ENCODE measurements around the gene CSRP1. TPM values are rescaled to one million over a fixed set of nuclear protein-coding genes. Genes with fewer than 3 reads are reported as not detected.
A peak's percentile ranks its signal among the peaks of the same experiment; 100 is the strongest.
"Not testable (repeated sequence)": the region's sequence is repeated elsewhere in the genome, so short reads cannot be mapped to it uniquely, and the experiment has no call there.

Gene CSRP1
- total and polyA plus RNA-seq, 2 donors: 719 to 4,390 TPM

GRCh38 chr1:201476670-201477344 is 30.1 kb downstream of the CSRP1 start:
- 79% methylated on average over 6 of the region's 6 CpGs for WGBS
- no peak for DNase-seq (ENCODE audit: extremely low spot score)
- Histone ChIP-seq H3K27ac (ENCODE audit: low read depth) (peak overlapping the region; percentile 2), H3K4me1 (ENCODE audit: insufficient read depth) (no peaks in the 10 kb centered on the region), H3K4me3 (ENCODE audit: low read depth, low read length) (no peak overlapping the region), H3K36me3 (ENCODE audit: insufficient read depth) (no peaks in the 10 kb centered on the region)

GRCh38 chr1:201475915-201476669 is 30.8 kb downstream of the CSRP1 start:
- Histone ChIP-seq H3K36me3 (ENCODE audit: insufficient read depth) (no peaks in the 10 kb centered on the region), H3K4me1 (ENCODE audit: insufficient read depth) (no peaks in the 10 kb centered on the region), H3K4me3 (ENCODE audit: low read depth, low read length) (no peak overlapping the region), H3K27ac (ENCODE audit: low read depth) (peak overlapping the region; percentile 46)
- 73% methylated on average over 8 of the region's 8 CpGs for WGBS
- no peak for DNase-seq (ENCODE audit: extremely low spot score)

- Histone ChIP-seq H3K4me1 (ENCODE audit: insufficient read depth) (no peaks in the 10 kb centered on the region), H3K27ac (ENCODE audit: low read depth) (no peak overlapping the region), H3K4me3 (ENCODE audit: low read depth, low read length) (no peak overlapping the region), H3K36me3 (ENCODE audit: insufficient read depth) (no peaks in the 10 kb centered on the region)
- 63% methylated on average over 2 of the region's 2 CpGs for WGBS
- no peak for DNase-seq (ENCODE audit: extremely low spot score)
Measured at GRCh38 chr1:201475130-201475529, 31.8 kb downstream of the CSRP1 start.

GRCh38 chr1:201473296-201473695 is 33.6 kb downstream of the CSRP1 start:
- 93% methylated on average over 2 of the region's 2 CpGs for WGBS
- no peaks in the 10 kb centered on the region for H3K4me1 ChIP-seq (ENCODE audit: insufficient read depth)
- H3K4me3 ChIP-seq (ENCODE audit: low read depth, low read length): no peak overlapping the region
- no peaks in the 10 kb centered on the region for H3K36me3 ChIP-seq (ENCODE audit: insufficient read depth)
- H3K27ac ChIP-seq (ENCODE audit: low read depth): no peak overlapping the region
- DNase-seq (ENCODE audit: extremely low spot score): no peak

- not testable (repeated sequence) for DNase-seq (ENCODE audit: extremely low spot score); H3K36me3 ChIP-seq (ENCODE audit: insufficient read depth)
Measured at GRCh38 chr1:201472321-201472720, 34.6 kb downstream of the CSRP1 start.

GRCh38 chr1:201471772-201472171 is 35.2 kb downstream of the CSRP1 start:
- no peak overlapping the region for H3K4me3 ChIP-seq (ENCODE audit: low read depth, low read length)
- no peaks in the 10 kb centered on the region for H3K4me1 ChIP-seq (ENCODE audit: insufficient read depth)
- 78% methylated on average over 3 of the region's 3 CpGs for WGBS
- H3K36me3 ChIP-seq (ENCODE audit: insufficient read depth): no peaks in the 10 kb centered on the region
- no peak for DNase-seq (ENCODE audit: extremely low spot score)
- no peak overlapping the region for H3K27ac ChIP-seq (ENCODE audit: low read depth)

More at GRCh38 chr1:201472321-201472720, 34.6 kb downstream of the CSRP1 start:
- H3K4me3 ChIP-seq (ENCODE audit: low read depth, low read length); H3K27ac ChIP-seq (ENCODE audit: low read depth); H3K4me1 ChIP-seq (ENCODE audit: insufficient read depth): not testable (repeated sequence)
- 98% methylated on average over 8 of the region's 8 CpGs for WGBS

GRCh38 chr1:201470581-201470980 is 36.3 kb downstream of the CSRP1 start:
- 63% methylated on average over 4 of the region's 4 CpGs for WGBS
- Histone ChIP-seq H3K27ac (ENCODE audit: low read depth) (no peak overlapping the region), H3K36me3 (ENCODE audit: insufficient read depth) (no peaks in the 10 kb centered on the region), H3K4me3 (ENCODE audit: low read depth, low read length) (no peak overlapping the region), H3K4me1 (ENCODE audit: insufficient read depth) (no peaks in the 10 kb centered on the region)
- no peak for DNase-seq (ENCODE audit: extremely low spot score)

- DNase-seq (ENCODE audit: extremely low spot score): no peak
- 38% methylated on average over 16 of the region's 16 CpGs for WGBS
- no peaks in the 10 kb centered on the region for H3K36me3 ChIP-seq (ENCODE audit: insufficient read depth)
- H3K4me1 ChIP-seq (ENCODE audit: insufficient read depth): no peaks in the 10 kb centered on the region
- peak overlapping the region; percentile 97 for H3K27ac ChIP-seq (ENCODE audit: low read depth)
- H3K4me3 ChIP-seq (ENCODE audit: low read depth, low read length): peak overlapping the region; percentile 60
Measured at GRCh38 chr1:201469645-201470074, 37.3 kb downstream of the CSRP1 start.

GRCh38 chr1:201468844-201469644 is 37.9 kb downstream of the CSRP1 start, which contains the start of gene PHLDA3:
Gene PHLDA3, minus strand, starts transcription at chr1:201469188. Its CDS starts 402 bp downstream, at chr1:201468786.
- no peaks in the 10 kb centered on the region for H3K4me1 ChIP-seq (ENCODE audit: insufficient read depth)
- WGBS: 1% methylated on average over 76 of the region's 76 CpGs

GRCh38 chr1:201468501-201468843 is 38.5 kb downstream of the CSRP1 start:
- H3K27ac ChIP-seq (ENCODE audit: low read depth): peak overlapping the region; percentile 97
- H3K36me3 ChIP-seq (ENCODE audit: insufficient read depth): no peaks in the 10 kb centered on the region
- no peaks in the 10 kb centered on the region for H3K4me1 ChIP-seq (ENCODE audit: insufficient read depth)
- no peak for DNase-seq (ENCODE audit: extremely low spot score)
- WGBS: 2% methylated on average over 44 of the region's 44 CpGs
- peak overlapping the region; percentile 60 for H3K4me3 ChIP-seq (ENCODE audit: low read depth, low read length)

More at GRCh38 chr1:201468844-201469644, 37.9 kb downstream of the CSRP1 start, which contains the start of gene PHLDA3:
- Histone ChIP-seq H3K36me3 (ENCODE audit: insufficient read depth) (no peaks in the 10 kb centered on the region), H3K4me3 (ENCODE audit: low read depth, low read length) (peak within 1 kb of the TSS; percentile 60), H3K27ac (ENCODE audit: low read depth) (peak within 1 kb of the TSS; percentile 97)
- no peak for DNase-seq (ENCODE audit: extremely low spot score)

- Histone ChIP-seq H3K27ac (ENCODE audit: low read depth) (peak overlapping the region; percentile 75), H3K4me3 (ENCODE audit: low read depth, low read length) (peak overlapping the region; percentile 31), H3K36me3 (ENCODE audit: insufficient read depth) (no peaks in the 10 kb centered on the region), H3K4me1 (ENCODE audit: insufficient read depth) (no peaks in the 10 kb centered on the region)
- DNase-seq (ENCODE audit: extremely low spot score): no peak
- WGBS: 77% methylated on average over 3 of the region's 3 CpGs
Measured at GRCh38 chr1:201466492-201466891, 40.4 kb downstream of the CSRP1 start.

GRCh38 chr1:201465698-201466290 is 41.1 kb downstream of the CSRP1 start:
- peak overlapping the region; percentile 41 for H3K27ac ChIP-seq (ENCODE audit: low read depth)
- no peak overlapping the region for H3K4me3 ChIP-seq (ENCODE audit: low read depth, low read length)
- no peaks in the 10 kb centered on the region for H3K36me3 ChIP-seq (ENCODE audit: insufficient read depth)
- no peaks in the 10 kb centered on the region for H3K4me1 ChIP-seq (ENCODE audit: insufficient read depth)
- DNase-seq (ENCODE audit: extremely low spot score): no peak
- WGBS: 79% methylated on average over 9 of the region's 9 CpGs

- no peak for DNase-seq (ENCODE audit: extremely low spot score)
- no peak overlapping the region for H3K4me3 ChIP-seq (ENCODE audit: low read depth, low read length)
- H3K4me1 ChIP-seq (ENCODE audit: insufficient read depth): no peaks in the 10 kb centered on the region
- peak overlapping the region; percentile 53 for H3K27ac ChIP-seq (ENCODE audit: low read depth)
- WGBS: 82% methylated on average over 7 of the region's 7 CpGs
- no peaks in the 10 kb centered on the region for H3K36me3 ChIP-seq (ENCODE audit: insufficient read depth)
Measured at GRCh38 chr1:201463071-201463552, 43.8 kb downstream of the CSRP1 start.
